GM21529 (cell line): ENCODE measurements around the gene CTNNA1.
"Not testable (repeated sequence)": the region's sequence is repeated elsewhere in the genome, so short reads cannot be mapped to it uniquely, and the experiment has no call there.

Experiments
- ATAC-seq: cut with Tn5 transposase; IDR thresholded peaks from one replicate; pipeline ENCODE4 v1.9.1; 2021; ENCODE audit not compliant: unreplicated experiment

CTNNA1 gene

DNA sequence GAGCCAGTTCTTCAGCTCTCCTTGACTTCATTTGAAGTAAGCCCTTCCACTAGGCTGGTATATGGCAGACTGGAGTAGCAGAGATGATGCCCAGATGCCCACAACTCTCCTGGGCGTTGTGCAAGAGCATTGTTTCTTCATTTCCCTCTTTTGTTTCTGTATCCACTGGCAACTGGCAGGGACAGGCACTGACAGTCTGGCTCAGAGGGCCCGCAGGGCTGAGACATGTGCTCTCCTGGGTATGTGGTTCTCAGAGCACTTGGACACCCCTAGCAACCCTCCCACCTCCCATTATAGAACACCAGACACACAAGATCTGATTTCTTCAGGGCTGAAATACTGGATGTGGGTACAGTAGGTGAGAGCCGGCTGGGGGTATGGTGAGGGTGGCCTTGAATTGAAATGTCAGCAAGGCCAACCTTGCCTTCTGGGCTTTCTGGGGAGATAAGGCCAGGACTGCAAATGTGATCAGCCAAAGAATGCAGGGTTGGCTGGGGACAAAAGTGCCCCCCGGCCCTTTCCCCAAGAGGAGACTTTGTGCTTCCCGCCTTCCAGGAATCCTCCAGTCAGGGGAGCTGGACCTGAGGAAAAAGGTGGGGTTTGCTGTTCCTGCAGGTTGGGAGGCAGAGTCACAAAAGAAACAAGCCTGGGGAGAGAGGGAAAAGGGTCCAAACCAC, 28.6 kb upstream of the CTNNA1 start:
- no peak for ATAC-seq

DNA sequence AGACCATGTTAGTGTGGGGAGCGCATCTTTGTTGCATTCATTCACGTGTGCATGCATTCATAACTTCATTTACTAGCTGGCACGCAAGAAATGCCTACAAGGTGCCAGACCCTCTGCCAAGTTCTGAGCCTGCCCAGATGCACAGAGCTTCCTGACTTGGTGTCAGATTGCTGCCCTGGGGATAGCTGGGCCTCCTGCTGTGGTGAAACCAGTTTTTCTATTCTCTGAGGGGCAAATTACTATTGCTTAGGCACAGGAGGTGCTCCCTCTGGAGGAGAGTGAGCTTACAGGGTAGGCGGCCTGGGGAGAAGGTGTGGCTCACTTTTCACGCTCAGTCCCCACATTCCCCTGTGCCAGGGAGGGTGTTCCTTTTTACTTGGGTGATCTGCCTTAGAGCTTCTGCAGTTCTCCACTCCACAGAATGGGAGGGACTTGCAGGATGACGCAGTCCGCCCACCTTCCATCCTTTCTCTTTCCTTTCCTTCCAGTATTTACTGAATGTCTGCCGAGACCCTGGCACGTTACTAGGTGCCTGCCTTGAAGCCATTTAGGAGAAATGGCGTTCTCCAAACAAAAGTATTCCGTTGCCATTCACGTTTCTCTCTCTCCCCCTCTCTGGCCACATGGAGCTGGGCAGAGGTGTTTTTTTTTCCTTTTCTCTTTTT, 27.9 kb upstream of the CTNNA1 start:
- ATAC-seq, result no peak

DNA sequence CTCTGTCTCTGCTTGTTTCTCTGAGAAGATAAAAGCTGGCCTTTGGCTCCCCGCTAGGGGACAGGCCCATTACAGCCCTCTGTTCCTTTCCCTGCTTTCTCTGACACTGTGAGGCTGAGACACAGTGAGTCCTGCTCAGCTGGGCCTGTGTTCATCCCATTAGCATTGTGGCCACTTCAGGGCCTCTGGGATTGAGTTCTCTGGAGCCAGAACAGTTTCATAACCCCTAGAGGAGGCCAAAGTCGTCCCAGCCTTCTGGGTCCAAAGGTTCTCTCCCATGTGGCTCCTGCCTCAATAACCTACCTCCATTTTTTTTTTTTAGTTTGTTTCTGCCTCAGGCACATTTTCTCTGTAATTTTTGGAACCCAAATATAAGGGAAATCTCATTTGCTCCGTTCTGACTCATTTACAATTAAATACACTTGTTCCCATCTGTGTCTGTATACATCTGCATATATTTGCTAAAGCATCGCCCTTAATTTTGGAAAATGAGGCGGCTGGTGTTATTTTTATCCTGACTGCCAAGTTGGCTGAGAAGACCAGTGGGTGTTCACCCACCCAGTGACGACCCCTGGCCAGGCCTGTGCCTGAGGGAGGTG, 27.3 kb upstream of the CTNNA1 start:
- ATAC-seq, result no peak

DNA sequence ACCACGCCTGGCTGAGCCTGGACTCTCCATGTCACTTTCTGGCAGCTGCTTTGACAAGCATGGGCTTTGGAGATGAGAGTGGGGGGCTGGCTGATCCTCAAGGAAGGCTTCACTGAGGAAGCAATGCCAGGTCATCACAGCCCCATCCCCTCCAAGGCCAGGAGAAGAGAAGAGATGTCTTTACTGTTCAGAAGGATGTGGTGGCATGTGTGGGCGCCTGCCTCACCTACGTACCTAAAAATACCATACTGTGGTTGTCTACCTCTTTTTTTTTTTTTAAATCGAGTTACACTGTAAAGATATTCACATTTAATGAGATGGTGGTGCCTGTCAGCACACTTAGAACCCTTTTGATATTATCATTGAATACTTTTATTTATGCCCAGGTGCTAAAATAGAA, 26.4 kb upstream of the CTNNA1 start:
- ATAC-seq, result no peak

DNA sequence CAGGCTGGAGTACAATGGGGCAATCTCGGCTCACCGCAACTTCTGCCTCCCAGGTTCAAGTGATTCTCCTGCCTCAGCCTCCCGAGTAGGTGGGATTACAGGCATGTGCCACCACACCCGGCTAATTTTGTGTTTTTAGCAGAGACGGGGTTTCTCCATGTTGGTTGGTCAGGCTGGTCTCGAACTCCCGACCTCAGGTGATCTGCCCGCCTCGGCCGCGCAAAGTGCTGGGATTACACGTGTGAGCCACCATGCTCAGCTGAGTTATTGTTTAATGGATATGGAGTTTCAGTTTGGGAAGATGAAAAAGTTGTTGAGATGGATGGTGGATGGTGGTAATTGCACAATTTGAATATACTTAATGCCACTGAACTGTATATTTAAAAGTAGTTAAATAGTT, 22.7 kb upstream of the CTNNA1 start:
- ATAC-seq, result not testable (repeated sequence)

DNA sequence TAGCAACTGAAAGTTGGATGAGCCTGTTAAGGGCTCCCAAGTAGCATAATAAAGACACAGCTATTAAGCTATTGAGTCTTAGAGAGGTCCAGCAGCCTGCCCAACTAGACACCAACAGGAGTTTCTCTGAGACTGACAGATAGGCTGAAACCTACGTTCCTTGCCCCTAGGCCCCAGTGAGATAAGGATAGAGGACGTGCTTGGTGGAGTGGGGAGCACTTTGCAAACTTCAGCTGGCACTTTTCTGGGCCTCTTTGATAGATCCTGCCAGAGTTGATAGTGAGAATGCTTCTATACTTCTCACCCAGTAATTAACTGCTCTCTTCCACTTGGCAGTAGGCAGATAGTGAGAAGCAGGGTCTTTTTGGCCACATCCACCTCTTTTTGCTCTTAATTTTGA, 20.8 kb upstream of the CTNNA1 start:
- ATAC-seq, result no peak

DNA sequence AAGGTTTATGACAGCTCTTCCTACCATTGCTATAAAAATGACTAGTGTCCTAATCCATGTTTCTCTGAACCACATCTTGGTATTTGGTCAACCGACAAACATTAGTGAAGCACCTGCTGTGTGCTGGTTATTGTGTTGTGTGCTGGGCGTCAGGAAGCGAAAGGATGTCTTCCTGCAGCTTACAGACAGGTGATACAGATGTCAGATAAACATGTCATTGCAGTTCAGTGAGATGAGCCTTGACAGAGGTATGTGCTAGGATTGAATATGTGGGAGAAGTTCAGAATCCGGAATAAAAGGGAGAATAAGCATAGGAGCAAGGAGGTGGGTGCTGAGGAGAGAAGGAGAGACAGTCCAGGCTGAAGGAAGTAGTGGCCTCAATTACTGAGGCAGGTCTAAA, 20.3 kb upstream of the CTNNA1 start:
- no peak for ATAC-seq

DNA sequence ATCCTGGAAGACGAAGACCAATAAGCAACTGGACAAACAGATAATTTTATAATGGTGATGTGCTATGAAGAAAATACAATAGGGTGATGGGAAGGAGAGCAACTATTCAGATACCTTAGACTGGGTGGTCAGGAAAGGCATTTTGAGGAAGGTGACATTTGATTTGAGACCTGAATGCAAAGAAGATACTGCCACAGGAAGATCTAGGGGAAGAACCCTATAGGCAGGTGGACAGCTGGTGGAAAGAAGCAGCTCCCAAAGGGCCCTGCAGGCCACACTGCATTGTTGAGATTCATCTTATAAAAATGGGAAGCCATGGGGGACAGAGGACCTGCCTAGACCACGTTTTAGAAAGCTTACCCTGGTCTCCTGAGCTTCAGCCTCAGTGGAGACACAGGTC, 19.7 kb upstream of the CTNNA1 start:
- no peak for ATAC-seq

DNA sequence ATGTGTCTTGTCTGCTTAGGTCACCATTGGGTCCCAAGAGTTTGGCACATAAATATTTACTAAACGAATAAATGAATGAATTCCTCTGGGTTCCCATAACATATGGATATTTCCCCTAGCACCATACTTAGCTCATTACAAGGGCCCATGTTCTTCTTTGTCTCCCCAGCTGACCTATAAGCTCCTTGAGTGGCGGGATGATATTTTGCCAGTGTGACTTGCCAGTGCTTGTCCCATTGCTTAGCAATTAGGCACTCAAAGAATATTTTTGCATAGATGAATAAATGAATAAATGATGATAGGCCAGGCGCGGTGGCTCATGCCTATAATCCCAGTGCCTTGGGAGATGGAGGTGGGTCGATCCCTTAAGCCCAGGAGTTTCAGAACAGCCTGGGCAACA, 16.9 kb upstream of the CTNNA1 start:
- ATAC-seq, result no peak

DNA sequence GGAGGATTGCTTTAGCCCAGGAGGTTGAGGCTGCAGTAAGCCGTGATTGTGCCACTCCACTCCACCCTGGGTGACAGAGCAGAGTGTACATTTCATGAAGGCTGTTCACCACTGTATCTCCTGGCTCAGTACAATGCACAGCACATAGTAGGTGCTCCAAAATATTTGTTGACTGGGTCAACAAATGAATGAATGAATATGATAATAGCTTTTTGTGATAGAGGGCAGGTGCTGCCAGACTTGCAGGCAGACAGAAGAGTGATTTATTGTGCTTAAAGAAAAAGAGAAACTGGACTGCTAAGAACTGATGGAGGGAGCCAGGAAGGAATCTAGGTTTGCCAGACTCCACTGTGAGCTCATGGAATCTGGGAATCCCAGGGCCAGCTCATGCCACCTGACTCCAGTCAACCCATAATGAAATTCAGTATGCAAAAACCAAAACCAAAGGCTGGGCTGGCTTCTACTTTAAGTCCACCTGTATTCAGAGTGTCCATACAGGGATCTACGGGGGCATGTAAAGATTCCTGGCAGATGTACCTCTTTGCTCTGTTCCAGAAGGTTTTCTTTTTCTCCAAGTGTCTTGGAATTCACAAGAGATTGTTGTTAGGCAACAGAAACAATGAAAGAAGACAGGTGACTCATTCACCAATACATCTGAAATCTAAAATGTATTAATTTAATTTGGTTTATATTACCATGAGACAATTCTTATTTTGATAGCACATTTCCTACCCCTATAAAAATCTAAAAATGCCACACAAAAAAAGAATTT, 15.5 kb upstream of the CTNNA1 start:
- no peak for ATAC-seq

DNA sequence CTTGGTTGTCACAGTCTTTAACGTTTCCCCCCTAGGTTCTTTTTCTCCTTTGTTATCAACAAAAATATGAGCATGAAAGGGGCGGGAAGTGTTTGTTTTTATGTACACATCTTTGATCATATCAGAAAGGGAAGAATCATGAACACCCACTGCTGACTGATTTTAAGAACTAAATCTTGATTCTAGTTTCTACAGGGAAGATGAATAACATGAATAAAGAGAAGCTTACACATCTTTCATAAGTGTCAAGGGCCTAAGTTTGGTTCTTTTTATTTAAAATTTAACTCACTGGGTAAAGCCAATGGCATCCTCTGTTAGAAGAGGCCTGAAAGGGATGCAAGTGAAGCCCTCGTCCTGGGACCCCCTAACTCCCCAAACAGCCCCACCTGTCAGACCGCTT, 14.8 kb upstream of the CTNNA1 start:
- ATAC-seq, result no peak

DNA sequence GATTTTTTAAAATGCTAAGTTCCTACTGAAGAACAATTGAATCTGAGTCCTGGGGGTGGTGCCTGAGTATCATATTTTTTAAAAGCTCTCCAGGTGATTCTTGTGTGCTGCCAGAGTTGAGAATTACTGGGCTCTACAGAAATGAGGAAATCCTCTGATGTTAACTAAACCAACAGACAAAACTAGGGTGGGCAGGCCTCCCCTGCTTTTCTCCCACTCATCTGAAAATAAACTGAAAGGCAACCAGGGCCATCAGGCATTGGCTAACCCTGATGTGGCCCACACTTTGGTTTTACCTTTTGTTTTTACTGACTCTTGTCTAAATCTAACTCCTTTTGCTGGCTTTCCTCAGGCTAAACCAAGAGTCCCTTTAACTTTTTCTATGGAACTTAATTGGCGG, 13.3 kb upstream of the CTNNA1 start:
- no peak for ATAC-seq

DNA sequence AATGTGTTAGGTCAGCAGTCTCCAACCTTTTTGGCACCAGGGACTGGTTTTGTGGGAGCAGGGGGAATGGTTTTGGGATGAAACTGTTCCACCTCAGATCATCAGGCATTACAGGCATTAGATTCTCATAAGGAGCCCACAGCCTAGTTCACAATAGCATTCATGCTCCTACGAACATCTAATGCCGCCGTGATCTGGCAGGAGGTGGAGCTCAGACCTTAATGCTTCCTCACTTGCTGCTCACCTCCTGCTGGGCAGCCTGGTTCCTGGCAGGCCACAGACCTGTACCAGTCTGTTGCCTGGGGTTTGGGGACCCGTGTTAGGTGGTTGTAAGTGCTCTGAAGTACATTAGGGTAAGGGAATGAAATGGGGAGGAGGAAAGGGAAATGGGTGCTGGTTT, 9.7 kb upstream of the CTNNA1 start:
- ATAC-seq, result no peak

DNA sequence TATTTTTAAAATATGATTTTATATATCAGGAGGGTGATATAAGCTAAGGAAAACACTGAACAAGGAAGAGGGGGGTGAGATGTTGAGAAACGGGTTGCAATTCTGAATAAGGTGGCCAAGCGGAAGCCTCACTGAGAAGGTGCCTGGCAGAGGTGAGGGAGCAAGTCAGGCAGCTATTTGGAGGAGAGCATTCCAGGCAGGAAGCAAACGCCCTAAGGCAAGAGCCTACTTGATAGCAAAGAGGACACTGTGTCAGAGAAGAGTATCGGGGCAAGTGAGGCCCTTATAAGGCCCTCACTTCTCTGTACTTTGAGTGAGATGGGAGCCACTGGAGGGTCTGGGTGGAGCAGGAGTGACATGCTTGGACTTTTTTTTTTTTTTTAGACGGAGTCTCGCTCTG, 8.0 kb upstream of the CTNNA1 start:
- ATAC-seq, result no peak

DNA sequence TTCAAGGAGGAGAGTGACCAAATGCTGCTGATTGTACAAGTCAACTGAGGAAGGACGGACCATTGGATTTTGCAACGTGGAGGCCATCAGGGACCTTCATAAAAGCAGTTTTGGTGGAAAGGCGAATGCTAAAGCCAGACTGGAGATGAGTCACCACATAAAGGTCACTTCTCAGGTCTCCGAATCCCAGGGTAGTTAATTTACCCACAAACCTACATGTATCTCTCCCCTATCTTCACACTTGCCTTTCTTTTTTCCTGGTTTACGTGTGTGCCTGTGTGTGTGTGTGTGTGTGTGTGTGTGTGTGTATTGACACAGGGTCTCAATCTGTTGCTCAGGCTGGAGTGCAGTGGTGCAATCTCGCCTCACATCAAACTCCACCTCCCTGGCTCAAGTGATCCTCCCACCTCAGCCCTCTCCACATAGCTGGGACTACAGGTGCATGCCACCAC, 4.6 kb upstream of the CTNNA1 start:
- ATAC-seq, result no peak

DNA sequence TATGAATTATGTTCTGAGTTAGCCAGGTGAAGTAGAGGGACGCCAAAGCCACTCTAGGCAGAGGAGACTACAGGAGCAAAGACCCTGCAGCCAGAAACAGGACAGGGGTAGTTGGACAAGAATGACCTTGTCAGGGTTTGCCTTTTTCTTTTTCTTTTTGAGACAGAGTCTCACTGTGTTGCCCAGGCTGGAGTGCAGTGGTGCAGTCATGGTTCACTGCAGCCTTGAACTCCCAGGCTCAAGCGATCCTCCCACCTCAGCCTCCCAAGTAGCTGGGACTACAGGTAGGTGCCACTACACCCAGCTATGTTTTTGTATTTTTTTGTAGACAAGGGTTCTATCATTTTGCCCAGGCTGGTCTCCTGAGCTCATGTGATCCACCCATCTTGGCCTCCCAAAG, 1.9 kb upstream of the CTNNA1 start:
- ATAC-seq, result not testable (repeated sequence)

DNA sequence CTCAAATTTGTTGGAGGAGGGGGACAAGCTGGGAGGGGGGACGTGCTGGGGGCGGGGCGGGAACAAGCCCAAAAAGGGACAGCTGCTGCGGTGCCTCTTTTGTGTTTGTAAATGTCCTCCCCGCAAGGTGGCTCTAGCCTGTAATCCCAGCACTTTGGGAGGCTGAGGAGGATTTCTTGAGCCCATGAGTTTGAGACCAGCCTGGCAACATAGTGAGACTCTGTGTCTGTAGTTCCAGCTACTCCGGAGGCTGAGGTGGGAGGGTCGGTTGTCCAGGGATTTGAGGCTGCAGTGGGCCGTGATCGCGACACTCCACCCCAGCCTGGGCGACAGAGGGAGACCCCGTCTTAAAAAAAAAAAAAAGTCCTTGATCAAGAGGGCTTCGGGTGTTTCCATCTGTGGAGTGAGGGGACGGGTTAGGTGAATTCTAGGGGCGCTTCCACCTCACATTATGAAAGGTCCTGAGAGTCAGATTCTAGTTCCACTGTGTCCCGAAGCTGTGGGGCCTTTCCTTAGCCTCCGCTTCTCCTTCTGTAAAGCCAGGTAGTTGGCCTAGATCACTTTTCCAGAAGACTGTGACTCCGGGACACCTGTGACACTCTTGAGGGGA, 779 bp upstream of the CTNNA1 start:
- no peak for ATAC-seq

DNA sequence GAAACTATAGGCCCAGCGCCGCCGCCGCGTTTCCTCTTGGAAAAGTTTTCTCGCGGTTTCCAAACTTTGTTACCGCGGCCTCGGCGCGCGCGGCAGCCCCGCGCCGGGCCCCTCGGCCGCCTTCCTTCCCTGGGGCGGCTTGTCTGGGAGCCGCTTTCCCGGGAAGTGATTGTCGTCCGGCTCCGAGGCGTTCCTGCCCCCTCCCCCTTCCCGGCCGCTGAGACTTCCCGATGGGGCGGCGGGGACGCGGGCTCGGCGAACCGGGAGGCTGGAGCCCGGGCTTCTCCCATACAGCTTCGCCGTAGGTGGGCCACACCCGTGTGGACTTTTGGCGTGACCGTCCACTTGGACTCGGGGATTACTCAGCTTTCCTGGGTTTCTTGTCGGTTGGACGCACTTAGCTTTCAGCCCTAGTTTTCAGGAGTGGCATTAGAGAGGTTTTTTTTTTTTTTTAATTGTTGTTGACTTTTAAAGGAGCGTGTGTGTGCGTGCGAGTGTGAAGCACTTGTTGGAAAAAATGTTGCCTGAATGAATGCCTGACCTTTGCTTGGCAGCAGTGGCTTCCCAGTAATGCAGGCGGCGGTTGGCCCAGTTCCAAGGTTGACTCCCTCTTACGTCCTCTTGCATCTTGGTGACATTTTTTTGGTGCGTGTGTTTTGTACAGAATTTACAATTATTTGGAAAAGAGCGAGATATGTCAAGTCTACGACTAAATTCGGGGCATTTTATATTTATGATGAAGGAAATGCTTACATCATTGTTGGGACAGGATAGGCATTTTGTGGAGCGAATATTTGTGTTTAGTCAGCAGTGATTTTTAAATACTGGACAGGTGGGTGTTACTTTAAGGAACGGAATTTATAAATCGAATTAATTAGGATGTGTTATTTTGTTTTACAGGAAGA, 821 bp downstream of the CTNNA1 start:
- peak; percentile 19 for ATAC-seq

DNA sequence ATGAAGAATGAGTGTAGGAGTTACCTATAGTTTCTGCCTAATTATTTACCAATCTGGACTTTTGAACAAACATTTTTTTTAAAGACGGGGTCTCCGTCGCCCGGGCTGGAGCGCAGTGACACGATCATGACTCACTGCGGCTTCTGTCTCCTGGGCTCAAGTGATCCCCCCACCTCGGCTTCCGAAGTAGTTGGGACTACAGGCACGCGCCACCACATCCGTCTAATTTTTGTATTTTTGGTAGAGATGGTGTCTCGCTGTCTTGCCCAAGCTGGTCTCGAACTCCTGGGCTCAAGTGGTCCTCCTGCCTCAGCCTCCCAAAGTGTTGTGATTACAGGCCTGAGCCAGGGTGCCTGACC, 1.5 kb downstream of the CTNNA1 start:
- ATAC-seq, result no peak

DNA sequence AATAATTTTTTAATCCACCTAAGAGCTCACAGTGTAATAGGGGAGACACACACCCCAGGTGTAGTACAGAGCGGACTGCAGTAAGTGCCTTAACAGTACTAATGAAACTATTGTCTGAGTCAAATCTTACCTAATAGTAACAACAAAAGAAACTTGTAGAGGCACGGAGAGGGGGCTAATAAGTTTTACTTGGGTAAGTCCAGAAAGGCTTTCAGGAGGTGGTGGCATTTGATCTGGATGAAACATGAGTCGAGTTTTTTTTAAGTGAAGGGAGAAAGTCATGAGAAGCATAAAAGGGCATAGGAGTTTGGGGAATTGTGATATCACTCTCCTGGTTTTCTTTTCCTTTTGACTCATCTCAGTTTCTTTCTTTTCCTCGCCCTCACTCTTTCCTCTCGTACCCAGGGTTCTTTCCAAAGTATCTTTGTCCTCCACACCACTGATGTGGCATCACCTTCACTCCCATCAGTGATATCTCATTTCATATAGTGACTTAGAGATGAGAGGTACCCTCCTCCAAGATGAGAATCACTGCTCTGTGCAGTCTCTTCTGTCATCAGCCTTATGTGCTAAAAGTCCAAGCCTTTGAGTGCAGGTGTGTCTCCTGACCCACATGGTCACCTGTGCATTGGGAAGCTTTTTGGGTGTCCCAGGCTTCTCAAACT, 2.0 kb downstream of the CTNNA1 start:
- ATAC-seq, result no peak
